Breast epithelium (tissue), 4 donors: ENCODE data around the gene TNS1. TPM values are rescaled to one million over a fixed set of nuclear protein-coding genes. Genes with fewer than 3 reads are reported as not detected.

Experiments used
- DNase-seq, 2 donors: peaks; one replicate each; pipeline ENCODE4 v3.0.0-alpha.2; 2019; ENCODE audit warnings: low spot score in 2 of 2
- H3K27ac ChIP-seq, 2 donors: fragments of 200-600 bp; sonication (generic) in 1 of 2; one replicate each; pipeline ENCODE4 v1.5.1; 2016 to 2019; ENCODE audit warnings: mild to moderate bottlenecking in 1 of 2
- H3K27me3 ChIP-seq, 2 donors: fragments of 200-600 bp; sonication (generic) in 1 of 2; one replicate each; pipeline versions ENCODE4 v1.5.1 to v1.6.0; 2017 to 2019; ENCODE audit warnings: control low read depth in 1 of 2, mild to moderate bottlenecking in 1 of 2
- H3K36me3 ChIP-seq: fragments of 200-600 bp; one replicate; pipeline ENCODE4 v1.5.1; 2019
- H3K4me1 ChIP-seq, 2 donors: fragments of 200-600 bp; sonication (generic); one replicate each; pipeline ENCODE4 v1.5.1; 2016 to 2019; ENCODE audit warnings: control low read depth in 1 of 2
- H3K4me3 ChIP-seq, 3 donors: fragments of 200-600 bp; sonication (generic); 1 replicate in 2 of 3; 2 replicates in 1 of 3; pipeline ENCODE4 v1.5.1; 2016 to 2019; ENCODE audit warnings: mild to moderate bottlenecking in 3 of 3, moderate library complexity in 2 of 3
- H3K9me3 ChIP-seq, 2 donors: fragments of 200-600 bp; sonication (generic) in 1 of 2; one replicate each; pipeline ENCODE4 v1.5.1; 2016 to 2019; ENCODE audit warnings: control low read depth in 1 of 2
- CTCF ChIP-seq, 3 donors: fragments of 450-650 bp; IDR thresholded peaks; one replicate each; pipeline ENCODE4 v1.5.1; 2016 to 2017; ENCODE audit warnings: antibody characterized with exemption in 3 of 3, mild to moderate bottlenecking in 3 of 3, moderate library complexity in 3 of 3
- POLR2A ChIP-seq: fragments of 450-650 bp; IDR thresholded peaks from one replicate; pipeline ENCODE4 v1.6.1; 2016; ENCODE audit warnings: antibody characterized with exemption, mild to moderate bottlenecking, moderate library complexity
- POLR2AphosphoS5 ChIP-seq, 3 donors: sonication (generic); formaldehyde crosslinking; IDR thresholded peaks; one replicate each; pipeline ENCODE4 v1.6.1; 2017; ENCODE audit warnings: antibody characterized with exemption in 3 of 3
- intact Hi-C: fragments of 100-400 bp; cut with DNase I; formaldehyde crosslinking; loops from one replicate; pipeline ENCODE4 v1.15.1; 2023; ENCODE audit warnings: low total_unique reads
- total RNA-seq, 3 donors: library from RNA; depleted of rRNA; stranded (reverse); fragments of >200 nt; gene quantifications; one replicate each; pipeline ENCODE4 v1.1.0, GENCODE V29; 2016

Gene TNS1
- total RNA-seq, 3 donors from 2014 or later: 141 to 577 (median 154) TPM

- intact Hi-C loops: loop anchor here (10.0 kb wide), 1 partner anchor 97 kb away; no protein-coding TSS in a partner anchor
- DNase-seq: no peak
- Histone ChIP-seq H3K27me3 (no peaks in the 10 kb centered on the region), H3K9me3 (no peaks in the 10 kb centered on the region), H3K4me3 (no peak overlapping the region), H3K4me1 (no peaks in the 10 kb centered on the region), H3K27ac (peak overlapping the region; percentile 42 to 57), H3K36me3 (no peaks in the 10 kb centered on the region)
- TF ChIP-seq POLR2AphosphoS5 (IDR thresholded peaks at IDR 0.05) (peak in 2 of 3 donors; percentile 14 to 46), POLR2A (no peak)
Measured at GRCh38 chr2:217887841-217888701, 114.7 kb downstream of the TNS1 start.

GRCh38 chr2:217886720-217887309, 116.0 kb downstream of the TNS1 start:
- Histone ChIP-seq H3K27me3 (no peaks in the 10 kb centered on the region), H3K27ac (peak overlapping the region in 1 of 2 donors; percentile 71), H3K9me3 (no peaks in the 10 kb centered on the region), H3K4me3 (no peak overlapping the region), H3K4me1 (no peaks in the 10 kb centered on the region), H3K36me3 (no peaks in the 10 kb centered on the region)
- DNase-seq: peak in 1 of 2 donors; percentile 77
- peak; percentile 67 to 81 (median 79) for TF ChIP-seq CTCF (IDR thresholded peaks at IDR 0.05)
- TF ChIP-seq POLR2A: no peak
- intact Hi-C loops: loop anchor here (10.0 kb wide), 1 partner anchor 98 kb away; no protein-coding TSS in a partner anchor

- DNase-seq: no peak
- TF ChIP-seq CTCF (IDR thresholded peaks at IDR 0.05): no peak
- no peak for TF ChIP-seq POLR2AphosphoS5 (IDR thresholded peaks at IDR 0.05)
- no peak overlapping the region for H3K4me3 ChIP-seq
- H3K27ac ChIP-seq: no peak overlapping the region
- no peaks in the 10 kb centered on the region for H3K27me3 ChIP-seq
- intact Hi-C loops: loop anchor here (10.0 kb wide), 1 partner anchor 99 kb away; no protein-coding TSS in a partner anchor
- H3K4me1 ChIP-seq: no peaks in the 10 kb centered on the region
- H3K36me3 ChIP-seq: no peaks in the 10 kb centered on the region
- H3K9me3 ChIP-seq: no peaks in the 10 kb centered on the region
Measured at GRCh38 chr2:217886091-217886490, 116.7 kb downstream of the TNS1 start.

- H3K27ac ChIP-seq: no peak overlapping the region
- H3K27me3 ChIP-seq: no peaks in the 10 kb centered on the region
- no peak for DNase-seq
- H3K36me3 ChIP-seq: no peaks in the 10 kb centered on the region
- TF ChIP-seq POLR2AphosphoS5 (IDR thresholded peaks at IDR 0.05): no peak
- no peak for TF ChIP-seq CTCF (IDR thresholded peaks at IDR 0.05)
- TF ChIP-seq POLR2A: no peak
- H3K4me1 ChIP-seq: no peaks in the 10 kb centered on the region
- intact Hi-C loops: loop anchor here (10.0 kb wide), 1 partner anchor 100 kb away; no protein-coding TSS in a partner anchor
- H3K4me3 ChIP-seq: no peak overlapping the region
- H3K9me3 ChIP-seq: no peaks in the 10 kb centered on the region
Measured at GRCh38 chr2:217884985-217885384, 117.8 kb downstream of the TNS1 start.

- Histone ChIP-seq H3K4me1 (no peaks in the 10 kb centered on the region), H3K27me3 (no peaks in the 10 kb centered on the region), H3K27ac (peak overlapping the region in 1 of 2 donors; percentile 28), H3K4me3 (no peak overlapping the region), H3K9me3 (no peaks in the 10 kb centered on the region), H3K36me3 (peaks cover 7% of the 10 kb centered on the region)
- intact Hi-C loops: loop anchor here (10.0 kb wide), 1 partner anchor 104 kb away; no protein-coding TSS in a partner anchor
- DNase-seq: no peak
- TF ChIP-seq POLR2AphosphoS5 (IDR thresholded peaks at IDR 0.05): no peak
- TF ChIP-seq CTCF (IDR thresholded peaks at IDR 0.05): no peak
- TF ChIP-seq POLR2A: no peak
Measured at GRCh38 chr2:217880891-217881290, 121.9 kb downstream of the TNS1 start.
